Islet precursor cell (in vitro differentiated cells): ENCODE data around the gene OR7G2.
A peak's percentile ranks its signal among the peaks of the same experiment; 100 is the strongest.
"Not testable (repeated sequence)": the region's sequence is repeated elsewhere in the genome, so short reads cannot be mapped to it uniquely, and the experiment has no call there.

ENCODE experiments used
- DNase-seq: peaks from one replicate; pipeline ENCODE4 v3.0.0-alpha.2; 2018

Gene OR7G2

DNA sequence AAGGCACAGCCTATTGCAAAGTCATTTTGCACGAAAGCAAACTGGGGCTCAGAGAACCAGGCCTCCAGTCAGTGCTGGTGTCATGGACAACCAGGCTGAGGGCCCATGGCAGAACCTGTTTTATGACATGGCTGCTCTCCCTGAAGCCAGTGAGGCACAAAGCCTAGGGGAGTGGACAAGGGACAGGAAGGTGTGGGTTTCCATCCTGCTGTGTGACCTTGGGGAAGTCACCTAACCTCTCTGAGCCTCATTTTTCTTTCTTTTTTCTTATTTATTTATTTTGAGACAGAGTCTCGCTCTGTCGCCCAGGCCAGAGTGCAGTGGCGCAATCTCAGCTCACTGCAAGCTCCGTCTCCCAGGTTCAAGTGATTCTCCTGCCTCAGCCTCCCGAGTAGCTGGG is 35.6 kb downstream of the OR7G2 start:
- not testable (repeated sequence) for DNase-seq

GRCh38 chr19:9070066-9070465 is 37.2 kb downstream of the OR7G2 start:
- no peak for DNase-seq

DNA sequence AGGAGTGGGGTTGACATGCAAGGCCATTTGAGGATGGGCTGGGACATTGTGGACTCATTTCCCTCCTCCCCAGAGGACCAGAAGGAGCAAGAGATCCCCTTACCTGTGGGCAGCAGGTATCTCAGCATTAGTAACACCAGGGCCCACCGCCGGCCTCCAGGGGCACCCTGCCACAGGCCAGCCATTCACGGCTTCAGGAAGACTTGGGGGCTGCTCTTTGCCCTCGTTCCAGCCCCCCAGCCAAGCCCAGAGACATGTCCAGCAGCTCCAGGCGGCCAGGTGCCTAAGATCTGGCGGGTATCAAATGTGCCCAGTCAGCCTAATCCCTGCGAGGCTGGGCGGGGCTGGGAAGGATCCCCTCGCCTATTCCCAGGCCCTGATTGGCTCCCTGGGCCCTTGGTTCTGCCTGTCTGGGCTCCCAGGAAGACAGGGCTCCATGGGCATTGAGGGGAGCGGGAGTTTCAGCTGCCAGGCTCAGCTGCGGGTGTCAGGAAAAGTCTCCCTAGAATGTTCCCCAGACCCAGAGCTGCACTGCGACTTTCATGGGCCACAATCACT is 41.7 kb downstream of the OR7G2 start:
- DNase-seq = no peak

DNA sequence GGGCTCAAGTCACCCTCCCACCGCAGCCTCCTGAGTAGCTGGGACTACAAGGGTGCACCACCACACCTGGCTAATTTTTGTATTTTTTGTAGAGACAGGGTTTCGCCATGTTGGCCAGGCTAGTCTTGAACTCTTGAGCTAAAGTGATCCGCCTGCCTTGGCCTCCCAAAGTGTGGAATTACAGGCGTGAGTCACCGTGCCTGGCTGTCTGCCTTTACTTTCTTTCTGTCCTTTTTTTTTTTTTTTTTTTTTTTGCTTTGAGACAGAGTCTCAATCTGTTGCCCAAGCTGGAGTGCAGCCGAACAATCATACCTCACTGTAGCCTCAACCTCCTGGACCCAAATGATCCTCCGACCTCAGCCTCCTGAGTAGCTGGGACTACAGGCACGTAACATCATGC is 45.4 kb downstream of the OR7G2 start:
- DNase-seq = no peak

- DNase-seq = no peak
Measured at GRCh38 chr19:9060564-9061340, 46.5 kb downstream of the OR7G2 start.

- DNase-seq = no peak
Measured at GRCh38 chr19:9058905-9059667, 48.2 kb downstream of the OR7G2 start.

DNA sequence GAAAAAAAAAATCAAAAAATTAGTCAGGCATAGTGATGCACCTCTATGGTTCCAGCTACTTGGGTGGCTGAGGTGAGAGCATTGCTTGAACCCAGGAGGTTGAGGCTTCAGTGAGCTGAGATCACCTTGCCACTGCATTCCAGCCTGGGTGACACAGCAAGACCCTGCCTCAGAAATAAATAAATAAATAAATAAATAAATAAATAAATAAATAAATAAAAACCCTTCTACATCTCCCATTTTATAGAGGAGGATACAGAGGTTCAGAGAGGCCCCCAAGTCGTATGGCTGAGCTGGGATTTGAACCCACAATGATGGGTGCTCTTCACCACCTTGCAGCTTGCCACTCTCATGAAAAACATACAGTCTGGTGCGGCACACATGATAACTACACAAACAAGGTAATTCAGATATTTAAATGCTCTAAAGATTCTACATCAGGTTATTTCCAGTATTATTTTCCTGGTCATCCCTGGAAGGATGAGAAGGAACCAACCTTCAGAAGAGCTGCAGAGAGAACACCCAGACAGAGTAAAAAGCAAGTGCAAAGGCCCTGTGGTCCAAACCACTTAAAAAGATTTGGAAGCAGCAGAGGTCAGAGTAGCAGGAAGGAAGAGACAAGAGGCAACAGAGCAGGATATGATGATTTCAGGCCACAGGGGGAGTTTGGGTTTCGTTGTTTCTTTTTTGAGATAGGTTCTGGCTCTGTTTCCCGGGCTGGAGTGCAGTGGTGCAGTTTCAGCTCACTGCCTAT is 49.6 kb downstream of the OR7G2 start:
- no peak for DNase-seq

- not testable (repeated sequence) for DNase-seq
Measured at GRCh38 chr19:9056131-9056530, 51.1 kb downstream of the OR7G2 start.

- peak; percentile 95 for DNase-seq
Measured at GRCh38 chr19:9054765-9055164, 52.5 kb downstream of the OR7G2 start.

DNA sequence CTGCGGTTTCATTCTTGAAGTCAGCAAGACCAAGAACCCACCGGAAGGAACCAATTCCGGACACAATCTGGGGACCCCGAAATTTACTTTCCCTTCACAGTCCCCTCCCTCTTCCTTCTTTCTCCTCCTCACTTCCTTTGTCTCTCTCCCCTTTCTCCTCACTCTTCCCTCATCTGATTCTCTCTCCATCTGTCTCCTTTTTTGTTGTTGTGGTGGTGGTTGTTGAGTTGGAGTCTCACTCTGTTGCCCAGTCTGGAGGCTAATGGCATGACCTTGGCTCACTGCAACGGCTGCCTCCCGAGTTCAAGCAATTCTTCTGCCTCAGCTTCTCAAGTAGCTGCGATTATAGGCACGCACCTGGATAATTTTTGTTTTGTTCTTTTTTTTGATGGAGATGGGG is 53.1 kb downstream of the OR7G2 start:
- DNase-seq = no peak

DNA sequence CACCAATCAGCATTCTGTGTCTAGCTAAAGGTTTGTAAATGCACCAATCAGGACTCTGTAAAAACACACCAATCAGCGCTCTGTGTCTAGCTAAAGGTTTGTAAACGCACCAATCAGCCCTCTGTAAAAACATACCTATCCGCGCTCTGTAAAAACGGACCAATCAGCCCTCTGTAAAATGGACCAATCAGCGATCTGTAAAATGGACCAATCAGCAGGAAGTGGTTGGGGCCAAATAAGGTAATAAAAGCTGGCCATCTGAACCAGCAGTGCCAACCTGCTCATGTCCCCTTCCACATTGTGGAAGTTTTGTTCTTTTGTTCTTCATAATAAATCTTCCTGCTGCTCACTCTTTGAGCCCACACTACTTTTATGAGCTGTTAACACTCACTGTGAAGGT is 53.6 kb downstream of the OR7G2 start:
- DNase-seq = not testable (repeated sequence)

- no peak for DNase-seq
Measured at GRCh38 chr19:9052894-9053293, 54.4 kb downstream of the OR7G2 start.
